GM10266 (cell line): ENCODE measurements around the gene SPACA9.

Experiments used
- DNase-seq: peaks from one replicate; pipeline ENCODE4 v3.0.0; 2012; ENCODE audit errors: extremely low spot score
- TF ChIP-seq, protein P1 (sequence below): IDR thresholded peaks from 2 replicates; pipeline ENCODE4 v1.5.1; 2012; ENCODE audit warnings: mild to moderate bottlenecking, low read depth; ENCODE audit not compliant: control insufficient read depth, insufficient read depth; ENCODE audit errors: missing control alignments

SPACA9 gene

DNA sequence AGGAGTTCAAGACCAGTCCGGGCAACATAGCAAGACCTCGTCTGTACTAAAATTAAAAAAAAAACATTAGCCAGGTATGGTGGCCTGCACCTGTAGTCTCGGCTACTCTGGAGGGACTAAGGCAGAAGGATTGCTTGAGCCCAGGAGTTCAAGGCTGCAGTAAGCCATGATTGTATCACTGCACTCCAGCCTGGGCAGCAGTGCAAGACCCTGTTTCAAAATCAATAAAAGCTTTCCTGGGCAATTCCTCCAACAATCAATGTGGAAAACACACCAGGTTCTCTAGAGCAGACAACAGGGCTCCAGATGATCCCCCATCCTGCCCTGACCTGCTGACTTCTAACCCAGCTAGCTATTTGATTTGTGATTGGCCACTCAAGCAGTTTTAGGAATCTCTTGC is 1.8 kb upstream of the SPACA9 start:
- no peak for DNase-seq

DNA sequence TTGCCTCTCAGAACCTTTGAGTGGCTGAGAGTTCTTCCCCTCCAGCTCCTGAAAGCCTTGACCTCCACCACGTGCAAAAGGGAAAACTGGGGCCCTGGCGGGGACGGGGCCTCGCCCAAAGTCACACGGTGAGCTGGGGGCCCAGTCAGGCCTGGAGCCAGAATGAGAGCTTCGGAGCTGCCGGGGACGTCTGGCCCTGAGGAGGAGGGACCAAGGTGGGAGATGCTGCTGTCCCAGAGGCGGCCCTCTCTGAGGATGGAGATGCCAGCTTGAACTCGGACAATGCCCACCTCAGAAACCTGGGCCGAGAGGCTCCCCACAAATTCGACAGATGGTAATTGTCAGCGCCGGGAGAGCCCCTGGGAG is 1.3 kb upstream of the SPACA9 start:
- TF ChIP-seq, protein P1, sequence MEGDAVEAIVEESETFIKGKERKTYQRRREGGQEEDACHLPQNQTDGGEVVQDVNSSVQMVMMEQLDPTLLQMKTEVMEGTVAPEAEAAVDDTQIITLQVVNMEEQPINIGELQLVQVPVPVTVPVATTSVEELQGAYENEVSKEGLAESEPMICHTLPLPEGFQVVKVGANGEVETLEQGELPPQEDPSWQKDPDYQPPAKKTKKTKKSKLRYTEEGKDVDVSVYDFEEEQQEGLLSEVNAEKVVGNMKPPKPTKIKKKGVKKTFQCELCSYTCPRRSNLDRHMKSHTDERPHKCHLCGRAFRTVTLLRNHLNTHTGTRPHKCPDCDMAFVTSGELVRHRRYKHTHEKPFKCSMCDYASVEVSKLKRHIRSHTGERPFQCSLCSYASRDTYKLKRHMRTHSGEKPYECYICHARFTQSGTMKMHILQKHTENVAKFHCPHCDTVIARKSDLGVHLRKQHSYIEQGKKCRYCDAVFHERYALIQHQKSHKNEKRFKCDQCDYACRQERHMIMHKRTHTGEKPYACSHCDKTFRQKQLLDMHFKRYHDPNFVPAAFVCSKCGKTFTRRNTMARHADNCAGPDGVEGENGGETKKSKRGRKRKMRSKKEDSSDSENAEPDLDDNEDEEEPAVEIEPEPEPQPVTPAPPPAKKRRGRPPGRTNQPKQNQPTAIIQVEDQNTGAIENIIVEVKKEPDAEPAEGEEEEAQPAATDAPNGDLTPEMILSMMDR, result no peak
- DNase-seq, result no peak

More for the DNA sequence above, 1.8 kb upstream of the SPACA9 start:
- TF ChIP-seq, protein P1, result no peak

DNA sequence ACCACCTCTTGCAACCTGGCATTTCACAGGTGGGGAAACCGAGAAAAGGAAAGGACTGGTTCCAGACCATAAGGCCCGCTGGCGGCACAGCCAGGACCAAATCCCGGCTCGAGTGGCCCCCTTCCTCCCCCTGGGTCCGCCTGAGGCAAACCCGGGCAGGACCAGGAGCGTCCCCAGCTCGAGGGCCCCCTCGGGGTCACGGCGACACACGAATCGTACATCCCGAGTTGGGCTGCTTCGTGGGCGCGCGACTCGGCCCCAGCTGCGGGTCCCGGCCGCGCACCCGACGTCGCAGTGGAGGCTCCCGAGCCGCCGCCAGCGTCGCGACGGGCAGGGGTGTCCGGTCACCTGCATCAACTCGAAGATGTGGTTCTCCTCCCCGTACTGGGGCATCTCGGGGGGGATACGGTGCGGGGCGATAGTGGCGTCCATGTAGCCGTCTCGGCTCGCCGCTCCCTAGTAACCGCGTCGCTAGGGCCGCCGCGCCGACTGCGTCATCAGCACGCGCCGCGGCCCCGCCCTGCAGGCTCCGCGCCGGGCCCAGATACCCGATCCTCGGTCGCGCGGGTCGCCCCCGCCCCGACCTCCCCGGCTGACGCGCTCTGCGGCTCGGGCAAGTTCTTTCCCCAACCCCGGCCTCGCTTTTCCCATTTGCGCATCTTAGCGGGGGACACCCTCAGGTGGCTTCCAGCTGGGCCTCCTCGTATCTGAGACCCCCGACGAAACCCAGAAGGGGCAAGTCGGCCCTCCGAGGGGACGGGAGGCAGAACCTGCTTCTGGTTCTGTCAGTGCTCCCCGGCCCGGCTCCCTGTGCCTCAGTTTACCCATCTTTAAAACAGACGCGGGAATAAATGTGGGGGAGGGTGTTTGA is 639 bp upstream of the SPACA9 start, which contains the start of gene AK8:
AK8 (minus strand) TSS at position 461 of the 871 bp plus-strand sequence; CDS start at position 432, 29 bp downstream.
- peak; percentile 92 for DNase-seq
- TF ChIP-seq, protein P1, result no peak

DNA sequence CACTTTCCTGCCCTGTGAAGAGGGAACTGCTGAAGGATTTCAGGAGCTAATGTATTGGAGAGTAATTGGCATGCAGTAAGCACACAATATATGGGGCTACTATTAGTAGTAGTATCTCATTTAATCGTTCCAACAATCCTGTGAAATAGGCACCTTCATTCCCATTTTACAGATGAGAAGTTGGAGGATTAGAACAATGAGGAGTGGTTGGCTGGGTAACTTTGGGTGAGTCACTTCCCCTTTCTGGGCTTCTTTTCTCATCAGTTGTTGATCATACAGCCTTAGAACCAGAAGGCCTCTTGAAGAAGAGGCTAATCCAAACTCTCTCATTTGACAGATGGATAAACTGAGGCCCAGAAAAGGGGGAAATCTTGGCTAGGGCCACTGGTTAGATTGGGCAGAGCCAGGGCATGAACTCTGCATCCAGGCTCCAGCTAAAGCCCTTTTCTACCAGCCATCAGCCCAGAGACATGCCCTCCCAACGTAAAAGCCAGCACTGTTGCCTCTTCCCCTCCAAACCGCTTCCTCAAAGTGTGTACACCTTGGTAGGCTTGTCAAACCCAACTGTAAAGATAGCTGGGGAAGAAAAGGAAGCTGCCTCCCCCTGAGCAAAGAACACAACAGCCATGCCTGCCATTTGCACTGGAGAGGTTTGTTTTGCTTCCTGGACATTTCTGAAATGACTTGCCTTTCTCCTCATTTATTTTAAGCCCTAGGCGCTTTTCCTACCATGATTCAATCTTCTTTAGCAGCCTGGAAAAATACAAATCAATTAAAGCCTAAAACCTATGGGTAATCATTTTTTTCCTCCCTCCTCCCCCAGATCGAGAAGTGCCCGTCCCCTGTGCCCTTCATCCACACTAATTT is 992 bp downstream of the SPACA9 start:
- no peak for DNase-seq
- TF ChIP-seq, protein P1, result no peak

DNA sequence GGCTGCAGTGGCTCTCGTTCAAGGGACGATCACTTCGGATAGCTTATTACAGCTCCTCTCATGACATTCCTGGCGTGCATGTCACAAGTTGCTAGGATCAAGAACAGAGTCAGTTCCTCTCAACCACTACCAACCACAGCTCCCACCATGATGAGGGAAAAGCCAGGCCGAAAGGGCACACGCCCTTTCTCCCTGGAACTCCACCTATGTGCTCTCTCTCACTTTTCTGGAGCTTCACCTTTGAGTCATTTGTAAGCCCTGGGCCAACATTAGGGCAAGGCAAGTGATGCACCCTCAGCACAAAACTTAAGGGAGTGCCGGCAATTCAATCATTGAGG is 1.6 kb downstream of the SPACA9 start:
- TF ChIP-seq, protein P1, result no peak
- no peak for DNase-seq

DNA sequence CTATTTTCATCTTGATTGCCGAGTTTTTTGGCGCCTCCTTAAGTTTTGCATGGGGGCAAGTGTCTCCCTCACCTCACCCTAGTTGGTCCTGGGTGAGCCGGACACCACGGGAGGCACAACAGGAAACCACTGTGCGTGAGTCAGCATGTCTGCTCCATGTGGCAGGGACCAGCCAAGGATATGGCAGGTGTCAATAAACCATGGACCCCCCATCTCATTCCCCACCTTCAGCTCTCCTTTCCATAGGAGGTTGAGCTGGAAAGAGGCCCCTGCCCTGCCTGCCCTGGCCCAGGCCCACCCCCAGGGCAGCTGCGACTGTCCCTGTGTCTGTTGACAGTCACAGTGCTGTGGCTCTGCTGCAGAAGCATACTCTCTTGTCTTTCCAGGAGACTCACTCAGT is 3.1 kb downstream of the SPACA9 start:
- TF ChIP-seq, protein P1, result no peak
- DNase-seq, result no peak
